ENCODE results near the gene ZDHHC3. TPM values are rescaled to one million over a fixed set of nuclear protein-coding genes. Genes with fewer than 3 reads are reported as not detected.

The ZDHHC3 gene
- total and polyA plus RNA-seq, 2 experiments from 2014 or later: 43.8 to 50.2 TPM

- no peak for TF ChIP-seq CTCF (IDR thresholded peaks at IDR 0.05; ENCODE audit: low read depth, low read length)
- Histone ChIP-seq H3K4me3 (no peak overlapping the region), H3K36me3 (no peaks in the 10 kb centered on the region), H3K27me3 (no peaks in the 10 kb centered on the region), H3K4me1 (ENCODE audit: low read depth) (peaks cover 16% of the 10 kb centered on the region), H3K27ac (no peak overlapping the region), H3K9me3 (ENCODE audit: low read depth) (no peaks in the 10 kb centered on the region)
- peak in 1 of 2 donors; percentile 37 for DNase-seq (ENCODE audit: low read depth in 1 of 2, low spot score in 1 of 2)
Observed at GRCh38 chr3:44902628-44903027, 73.3 kb downstream of the ZDHHC3 start.

GRCh38 chr3:44899683-44900367 lies 76.1 kb downstream of the ZDHHC3 start:
- TF ChIP-seq CTCF (IDR thresholded peaks at IDR 0.05; ENCODE audit: low read depth, low read length): no peak
- Histone ChIP-seq H3K36me3 (no peaks in the 10 kb centered on the region), H3K27me3 (no peaks in the 10 kb centered on the region), H3K4me3 (no peak overlapping the region), H3K27ac (no peak overlapping the region), H3K4me1 (ENCODE audit: low read depth) (peaks cover 16% of the 10 kb centered on the region), H3K9me3 (ENCODE audit: low read depth) (no peaks in the 10 kb centered on the region)
- peak in 1 of 2 donors; percentile 63 for DNase-seq (ENCODE audit: low read depth in 1 of 2, low spot score in 1 of 2)

- H3K36me3 ChIP-seq: no peaks in the 10 kb centered on the region
- DNase-seq (ENCODE audit: low read depth in 1 of 2, low spot score in 1 of 2): no peak
- H3K27ac ChIP-seq: no peak overlapping the region
- no peak for TF ChIP-seq CTCF (IDR thresholded peaks at IDR 0.05; ENCODE audit: low read depth, low read length)
- peaks cover 16% of the 10 kb centered on the region for H3K4me1 ChIP-seq (ENCODE audit: low read depth)
- H3K4me3 ChIP-seq: no peak overlapping the region
- H3K27me3 ChIP-seq: no peaks in the 10 kb centered on the region
- H3K9me3 ChIP-seq (ENCODE audit: low read depth): no peaks in the 10 kb centered on the region
Observed at GRCh38 chr3:44896440-44896839, 79.5 kb downstream of the ZDHHC3 start.

GRCh38 chr3:44894485-44894884 lies 81.5 kb downstream of the ZDHHC3 start:
- Histone ChIP-seq H3K4me3 (no peak overlapping the region), H3K27ac (no peak overlapping the region), H3K27me3 (no peaks in the 10 kb centered on the region), H3K9me3 (ENCODE audit: low read depth) (no peaks in the 10 kb centered on the region), H3K36me3 (no peaks in the 10 kb centered on the region), H3K4me1 (ENCODE audit: low read depth) (peaks cover 3% of the 10 kb centered on the region)
- peak in 1 of 2 donors; percentile 47 for DNase-seq (ENCODE audit: low read depth in 1 of 2, low spot score in 1 of 2)
- no peak for TF ChIP-seq CTCF (IDR thresholded peaks at IDR 0.05; ENCODE audit: low read depth, low read length)

- H3K36me3 ChIP-seq: no peaks in the 10 kb centered on the region
- no peak overlapping the region for H3K27ac ChIP-seq
- no peak for TF ChIP-seq CTCF (IDR thresholded peaks at IDR 0.05; ENCODE audit: low read depth, low read length)
- peak in 1 of 2 donors; percentile 71 for DNase-seq (ENCODE audit: low read depth in 1 of 2, low spot score in 1 of 2)
- H3K4me3 ChIP-seq: no peak overlapping the region
- no peaks in the 10 kb centered on the region for H3K4me1 ChIP-seq (ENCODE audit: low read depth)
- no peaks in the 10 kb centered on the region for H3K27me3 ChIP-seq
- no peaks in the 10 kb centered on the region for H3K9me3 ChIP-seq (ENCODE audit: low read depth)
Observed at GRCh38 chr3:44893097-44893496, 82.9 kb downstream of the ZDHHC3 start.

Measured in cardiac muscle cell (in vitro differentiated cells and primary cell).